Measurements from ENCODE around the gene ZBTB40. TPM values are rescaled to one million over a fixed set of nuclear protein-coding genes. Genes with fewer than 3 reads are reported as not detected.

ZBTB40 gene
- total RNA-seq, 1 experiment from 2014 or later, result 19.5 TPM

GRCh38 chr1:22531251-22531650 lies 79.6 kb downstream of the ZBTB40 start:
- Histone ChIP-seq H3K36me3 (ENCODE audit: control insufficient read depth in 1 of 2, insufficient read depth in 2 of 2, low read length in 2 of 2) (peaks cover 0 to 8% of the 10 kb centered on the region in 2 experiments; a peak in 2 of 4 replicates), H3K4me2 (ENCODE audit: low read length) (no peak overlapping the region), H3K9me2 (ENCODE audit: insufficient read depth) (no peaks in the 10 kb centered on the region), H3K27ac (ENCODE audit: low read depth, low read length) (no peak overlapping the region), H2AFZ (ENCODE audit: low read depth, low read length, poor library complexity, severe bottlenecking) (no peak overlapping the region), H3K9ac (ENCODE audit: low read length) (no peak overlapping the region), H3K4me1 (ENCODE audit: control insufficient read depth in 1 of 2, insufficient read depth in 2 of 2, low read length in 2 of 2) (no peaks in the 10 kb centered on the region), H3K9me3 (ENCODE audit: control insufficient read depth in 1 of 2, insufficient read depth in 1 of 2, low read depth in 1 of 2, low read length in 2 of 2) (no peaks in the 10 kb centered on the region), H3K27me3 (ENCODE audit: insufficient read depth, low read length) (no peaks in the 10 kb centered on the region), H3K4me3 (replicated peaks in 1 of 2; ENCODE audit: low read depth in 1 of 2, low read length in 2 of 2) (no peak overlapping the region), H4K20me1 (ENCODE audit: insufficient read depth) (no peaks in the 10 kb centered on the region), H3K79me2 (ENCODE audit: insufficient read depth, low read length) (no peaks in the 10 kb centered on the region)
- DNase-seq (ENCODE audit: low read depth, low spot score) (no peak), ATAC-seq (no peak)
- RAD21 ChIA-PET (ENCODE audit: low non-redundant PET in 1 of 2, low total read pairs in 2 of 2, uncharacterized antibody in 2 of 2, unreplicated experiment in 2 of 2), result no interaction called here
- intact Hi-C loops (cut with micrococcal nuclease), result no loop called here
- CTCF ChIA-PET, result interaction anchor here (0.9 kb wide), 1 partner anchor 399 kb away, joined by 3 read pairs; no protein-coding TSS in a partner anchor
- TF ChIP-seq SP1 (IDR thresholded peaks at IDR 0.05; ENCODE audit: low read depth) (no peak), ZNF274 (IDR thresholded peaks at IDR 0.05; ENCODE audit: low read depth, low read length) (no peak), POLR2AphosphoS5 (IDR thresholded peaks at IDR 0.05; ENCODE audit: low read depth, low read length) (no peak), EZH2phosphoT487 (IDR thresholded peaks at IDR 0.05; ENCODE audit: borderline replicate concordance) (no peak), EZH2 (IDR thresholded peaks at IDR 0.05) (no peak), FOSL1 (IDR thresholded peaks at IDR 0.05; ENCODE audit: low read depth) (no peak), POLR2A (IDR thresholded peaks at IDR 0.05; ENCODE audit: borderline replicate concordance, extremely low read depth, insufficient read depth, insufficient read length) (no peak), YY1 (IDR thresholded peaks at IDR 0.05; ENCODE audit: extremely low read depth, insufficient replicate concordance, low read depth, low read length) (no peak), EGR1 (IDR thresholded peaks at IDR 0.05; ENCODE audit: low read depth) (no peak), ELF1 (IDR thresholded peaks at IDR 0.05; ENCODE audit: borderline replicate concordance, low read depth) (no peak), ATF3 (IDR thresholded peaks at IDR 0.05) (no peak), RAD21 (IDR thresholded peaks at IDR 0.05; ENCODE audit: low read depth) (no peak), ZBTB33 (IDR thresholded peaks at IDR 0.05; ENCODE audit: extremely low read depth, insufficient replicate concordance, low read length) (no peak), SRF (IDR thresholded peaks at IDR 0.05; ENCODE audit: low read depth) (no peak)
- TF ChIP-seq, protein P1, sequence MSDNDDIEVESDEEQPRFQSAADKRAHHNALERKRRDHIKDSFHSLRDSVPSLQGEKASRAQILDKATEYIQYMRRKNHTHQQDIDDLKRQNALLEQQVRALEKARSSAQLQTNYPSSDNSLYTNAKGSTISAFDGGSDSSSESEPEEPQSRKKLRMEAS (IDR thresholded peaks at IDR 0.05), result no peak
- no TSS peak for BruUV-seq (replicated peaks)
- POLR2A ChIA-PET, result no interaction called here

All from HCT116 (cell line).